ENCODE data around the gene BIN1. TPM values are rescaled to one million over a fixed set of nuclear protein-coding genes. Genes with fewer than 3 reads are reported as not detected.
A peak's percentile ranks its signal among the peaks of the same experiment; 100 is the strongest.

The BIN1 gene
- total and polyA plus RNA-seq, 4 experiments from 2014 or later: 99.4 to 163 (median 122) TPM

- H3K9me3 Mint-ChIP-seq: peaks cover 0 to 2% (median 0%) of the 10 kb centered on the region in 8 donors
- ChIA-PET CTCF (ENCODE audit: partially characterized antibody) (interaction anchor here (0.9 kb wide), 1 partner anchor 23 kb away, joined by 3 read pairs; no protein-coding TSS in a partner anchor), POLR2A (ENCODE audit: partially characterized antibody) (no interaction called here)
- no peaks in the 10 kb centered on the region for H3K27me3 Mint-ChIP-seq
- no peaks in the 10 kb centered on the region for H3K27me3 ChIP-seq (ENCODE audit: insufficient read depth, low read length)
- no peak overlapping the region for H3K4me3 Mint-ChIP-seq
- H3K4me3 ChIP-seq (ENCODE audit: low read length in 2 of 2): no peak overlapping the region
- no peaks in the 10 kb centered on the region for H3K4me1 ChIP-seq (ENCODE audit: insufficient read depth, low read length)
- H3K4me1 Mint-ChIP-seq: peaks cover 0 to 3% (median 0%) of the 10 kb centered on the region in 4 donors
- no peak overlapping the region for H3K27ac ChIP-seq (ENCODE audit: low read depth, low read length)
- H3K27ac Mint-ChIP-seq: no peak overlapping the region
- DNase-seq: peak in 1 of 5 donors; percentile 25
- H3K36me3 Mint-ChIP-seq: peaks cover 8 to 20% of the 10 kb centered on the region in 2 donors
- intact Hi-C loops (cut with micrococcal nuclease): no loop called here
- peaks cover 17% of the 10 kb centered on the region for H3K36me3 ChIP-seq (ENCODE audit: insufficient read depth, low read length)
- H3K9me3 ChIP-seq (ENCODE audit: control insufficient read depth in 1 of 2, low read length in 2 of 2): no peaks in the 10 kb centered on the region
Measured at GRCh38 chr2:127044977-127045661, 61.8 kb downstream of the BIN1 start.

GRCh38 chr2:127044165-127044718, 62.7 kb downstream of the BIN1 start:
- no peak overlapping the region for H3K4me3 ChIP-seq (ENCODE audit: low read length in 2 of 2)
- intact Hi-C loops (cut with micrococcal nuclease): no loop called here
- ChIA-PET CTCF (ENCODE audit: partially characterized antibody) (interaction anchor here (0.9 kb wide), 1 partner anchor 23 kb away, joined by 3 read pairs; no protein-coding TSS in a partner anchor), POLR2A (ENCODE audit: partially characterized antibody) (no interaction called here)
- H3K9me3 Mint-ChIP-seq: peaks cover 0 to 4% (median 0%) of the 10 kb centered on the region in 8 donors
- H3K4me3 Mint-ChIP-seq: no peak overlapping the region
- no peak overlapping the region for H3K27ac ChIP-seq (ENCODE audit: low read depth, low read length)
- peaks cover 0 to 5% (median 1%) of the 10 kb centered on the region in 4 donors for H3K4me1 Mint-ChIP-seq
- H3K4me1 ChIP-seq (ENCODE audit: insufficient read depth, low read length): no peaks in the 10 kb centered on the region
- peaks cover 10% of the 10 kb centered on the region for H3K36me3 ChIP-seq (ENCODE audit: insufficient read depth, low read length)
- peaks cover 8 to 14% of the 10 kb centered on the region in 2 donors for H3K36me3 Mint-ChIP-seq
- no peaks in the 10 kb centered on the region for H3K27me3 Mint-ChIP-seq
- DNase-seq: peak in 1 of 5 donors; percentile 2
- no peaks in the 10 kb centered on the region for H3K27me3 ChIP-seq (ENCODE audit: insufficient read depth, low read length)
- H3K9me3 ChIP-seq (ENCODE audit: control insufficient read depth in 1 of 2, low read length in 2 of 2): no peaks in the 10 kb centered on the region
- no peak overlapping the region for H3K27ac Mint-ChIP-seq

GRCh38 chr2:127043367-127044164, 63.4 kb downstream of the BIN1 start:
- H3K9me3 Mint-ChIP-seq: peaks cover 0 to 4% (median 0%) of the 10 kb centered on the region in 8 donors
- H3K36me3 Mint-ChIP-seq: peaks cover 8 to 10% of the 10 kb centered on the region in 2 donors
- no peak overlapping the region for H3K4me3 Mint-ChIP-seq
- ChIA-PET CTCF (ENCODE audit: partially characterized antibody) (no interaction called here), POLR2A (ENCODE audit: partially characterized antibody) (no interaction called here)
- no peaks in the 10 kb centered on the region for H3K27me3 Mint-ChIP-seq
- H3K36me3 ChIP-seq (ENCODE audit: insufficient read depth, low read length): peaks cover 5% of the 10 kb centered on the region
- H3K4me1 Mint-ChIP-seq: peaks cover 0 to 5% (median 1%) of the 10 kb centered on the region in 4 donors
- H3K4me1 ChIP-seq (ENCODE audit: insufficient read depth, low read length): no peaks in the 10 kb centered on the region
- no peak overlapping the region for H3K27ac ChIP-seq (ENCODE audit: low read depth, low read length)
- H3K9me3 ChIP-seq (ENCODE audit: control insufficient read depth in 1 of 2, low read length in 2 of 2): no peaks in the 10 kb centered on the region
- peak in 1 of 5 donors; percentile 22 for DNase-seq
- no peaks in the 10 kb centered on the region for H3K27me3 ChIP-seq (ENCODE audit: insufficient read depth, low read length)
- no peak overlapping the region for H3K4me3 ChIP-seq (ENCODE audit: low read length in 2 of 2)
- H3K27ac Mint-ChIP-seq: no peak overlapping the region
- intact Hi-C loops (cut with micrococcal nuclease): no loop called here

GRCh38 chr2:127041259-127041970, 65.5 kb downstream of the BIN1 start:
- H3K4me3 Mint-ChIP-seq: no peak overlapping the region
- Histone ChIP-seq H3K27ac (ENCODE audit: low read depth, low read length) (no peak overlapping the region), H3K27me3 (ENCODE audit: insufficient read depth, low read length) (no peaks in the 10 kb centered on the region), H3K4me1 (ENCODE audit: insufficient read depth, low read length) (no peaks in the 10 kb centered on the region), H3K4me3 (ENCODE audit: low read length in 2 of 2) (no peak overlapping the region), H3K9me3 (ENCODE audit: control insufficient read depth in 1 of 2, low read length in 2 of 2) (no peaks in the 10 kb centered on the region), H3K36me3 (ENCODE audit: insufficient read depth, low read length) (no peaks in the 10 kb centered on the region)
- peaks cover 0 to 4% (median 0%) of the 10 kb centered on the region in 8 donors for H3K9me3 Mint-ChIP-seq
- H3K4me1 Mint-ChIP-seq: peaks cover 0 to 5% (median 0%) of the 10 kb centered on the region in 4 donors
- POLR2A ChIA-PET (ENCODE audit: partially characterized antibody): no interaction called here
- DNase-seq: peak in 1 of 5 donors; percentile 1
- no peaks in the 10 kb centered on the region for H3K27me3 Mint-ChIP-seq
- peaks cover under 1% of the 10 kb centered on the region in 2 donors for H3K36me3 Mint-ChIP-seq
- no peak overlapping the region for H3K27ac Mint-ChIP-seq
- intact Hi-C loops (cut with micrococcal nuclease): no loop called here
- CTCF ChIA-PET (ENCODE audit: partially characterized antibody): interaction anchor here (0.7 to 3.8 kb wide), 2 partner anchors 9 to 273 kb away, joined by 4 to 16 read pairs; no protein-coding TSS in a partner anchor

GRCh38 chr2:127040169-127040568, 66.8 kb downstream of the BIN1 start:
- Mint-ChIP-seq H3K4me3 (no peak overlapping the region), H3K36me3 (no peaks in the 10 kb centered on the region), H3K27ac (no peak overlapping the region), H3K9me3 (peaks cover 0 to 1% (median 0%) of the 10 kb centered on the region in 8 donors), H3K27me3 (no peaks in the 10 kb centered on the region), H3K4me1 (peaks cover 0 to 5% (median 0%) of the 10 kb centered on the region in 4 donors)
- H3K4me3 ChIP-seq (ENCODE audit: low read length in 2 of 2): no peak overlapping the region
- POLR2A ChIA-PET (ENCODE audit: partially characterized antibody): no interaction called here
- no peaks in the 10 kb centered on the region for H3K4me1 ChIP-seq (ENCODE audit: insufficient read depth, low read length)
- no peaks in the 10 kb centered on the region for H3K27me3 ChIP-seq (ENCODE audit: insufficient read depth, low read length)
- CTCF ChIA-PET (ENCODE audit: partially characterized antibody): interaction anchor here (0.6 to 3.8 kb wide), 3 partner anchors 10 to 18 kb away, joined by 3 to 16 read pairs (median 3); no protein-coding TSS in a partner anchor
- no peaks in the 10 kb centered on the region for H3K9me3 ChIP-seq (ENCODE audit: control insufficient read depth in 1 of 2, low read length in 2 of 2)
- no peaks in the 10 kb centered on the region for H3K36me3 ChIP-seq (ENCODE audit: insufficient read depth, low read length)
- intact Hi-C loops (cut with micrococcal nuclease): no loop called here
- no peak overlapping the region for H3K27ac ChIP-seq (ENCODE audit: low read depth, low read length)
- peak in 1 of 5 donors; percentile 16 for DNase-seq

- no peak for DNase-seq
- no peaks in the 10 kb centered on the region for H3K4me1 ChIP-seq (ENCODE audit: insufficient read depth, low read length)
- Mint-ChIP-seq H3K9me3 (peaks cover 0 to 1% (median 0%) of the 10 kb centered on the region in 8 donors), H3K4me3 (no peak overlapping the region), H3K4me1 (peaks cover 0 to 5% (median 0%) of the 10 kb centered on the region in 4 donors), H3K27me3 (no peaks in the 10 kb centered on the region), H3K36me3 (no peaks in the 10 kb centered on the region), H3K27ac (peak overlapping the region in 3 of 7 donors; percentile 14 to 68 (median 65))
- no peak overlapping the region for H3K4me3 ChIP-seq (ENCODE audit: low read length in 2 of 2)
- ChIA-PET CTCF (ENCODE audit: partially characterized antibody) (interaction anchor here (1.2 to 3.8 kb wide), 2 partner anchors 11 to 14 kb away, joined by 3 to 16 read pairs; no protein-coding TSS in a partner anchor), POLR2A (ENCODE audit: partially characterized antibody) (no interaction called here)
- H3K9me3 ChIP-seq (ENCODE audit: control insufficient read depth in 1 of 2, low read length in 2 of 2): no peaks in the 10 kb centered on the region
- no peak overlapping the region for H3K27ac ChIP-seq (ENCODE audit: low read depth, low read length)
- intact Hi-C loops (cut with micrococcal nuclease): no loop called here
- no peaks in the 10 kb centered on the region for H3K27me3 ChIP-seq (ENCODE audit: insufficient read depth, low read length)
- no peaks in the 10 kb centered on the region for H3K36me3 ChIP-seq (ENCODE audit: insufficient read depth, low read length)
Measured at GRCh38 chr2:127039387-127040031, 67.4 kb downstream of the BIN1 start.
